NCI-H1105 (cell line): ENCODE measurements around the gene THADA.
"Not testable (repeated sequence)": the region's sequence is repeated elsewhere in the genome, so short reads cannot be mapped to it uniquely, and the experiment has no call there.

Experiments
- DNase-seq: peaks from one replicate; lab custom pipeline; 2025; lab: John Stamatoyannopoulos, UW

The THADA gene

GRCh38 chr2:43207553-43208300 is 388.1 kb downstream of the THADA start:
- no peak for DNase-seq

- no peak for DNase-seq
Measured at GRCh38 chr2:43206602-43207001, 389.2 kb downstream of the THADA start.

- DNase-seq, result no peak
Measured at GRCh38 chr2:43203373-43203772, 392.5 kb downstream of the THADA start.

GRCh38 chr2:43202289-43202688 is 393.5 kb downstream of the THADA start:
- no peak for DNase-seq

GRCh38 chr2:43201497-43201896 is 394.3 kb downstream of the THADA start:
- DNase-seq, result no peak

GRCh38 chr2:43201016-43201415 is 394.8 kb downstream of the THADA start:
- DNase-seq, result no peak

GRCh38 chr2:43199492-43200488 is 396.0 kb downstream of the THADA start:
- no peak for DNase-seq

- DNase-seq, result no peak
Measured at GRCh38 chr2:43198263-43198662, 397.6 kb downstream of the THADA start.

- no peak for DNase-seq
Measured at GRCh38 chr2:43197588-43197896, 398.3 kb downstream of the THADA start.

GRCh38 chr2:43196768-43197587 is 398.9 kb downstream of the THADA start:
- no peak for DNase-seq

GRCh38 chr2:43194121-43194869 is 401.5 kb downstream of the THADA start:
- no peak for DNase-seq

- DNase-seq, result no peak
Measured at GRCh38 chr2:43193652-43194120, 402.2 kb downstream of the THADA start.

GRCh38 chr2:43192744-43193651 is 402.8 kb downstream of the THADA start:
- no peak for DNase-seq

- DNase-seq, result no peak
Measured at GRCh38 chr2:43191947-43192516, 403.8 kb downstream of the THADA start.

GRCh38 chr2:43190311-43191052 is 405.4 kb downstream of the THADA start:
- no peak for DNase-seq

GRCh38 chr2:43189861-43190260 is 406.0 kb downstream of the THADA start:
- not testable (repeated sequence) for DNase-seq

- no peak for DNase-seq
Measured at GRCh38 chr2:43188561-43189386, 407.1 kb downstream of the THADA start.

GRCh38 chr2:43186679-43187374 is 409.0 kb downstream of the THADA start:
- DNase-seq, result no peak
